Ishikawa (cell line): Measurements from ENCODE around the gene PCSK7.

Experiments
- CEBPB ChIP-seq: IDR thresholded peaks from 2 replicates; pipeline ENCODE4 v1.6.1; 2012
- CREB1 ChIP-seq: IDR thresholded peaks from 2 replicates; pipeline ENCODE4 v1.6.1; 2012; ENCODE audit warnings: low read depth
- EGR1 ChIP-seq: IDR thresholded peaks from 2 replicates; pipeline ENCODE4 v1.6.1; 2012
- EP300 ChIP-seq: IDR thresholded peaks from 2 replicates; pipeline ENCODE4 v1.6.1; 2012; ENCODE audit warnings: borderline replicate concordance
- FOXM1 ChIP-seq: IDR thresholded peaks from 2 replicates; pipeline ENCODE4 v1.6.1; 2012; ENCODE audit warnings: low read depth, borderline replicate concordance
- MAX ChIP-seq: IDR thresholded peaks from 2 replicates; pipeline ENCODE4 v1.6.1; 2012
- NFIC ChIP-seq: IDR thresholded peaks from 2 replicates; pipeline ENCODE4 v1.6.1; 2012
- RAD21 ChIP-seq: IDR thresholded peaks from 2 replicates; pipeline ENCODE4 v1.6.1; 2012; ENCODE audit warnings: low read depth
- TAF1 ChIP-seq: IDR thresholded peaks from 2 replicates; pipeline ENCODE4 v1.6.1; 2012; ENCODE audit warnings: low read depth, mild to moderate bottlenecking
- TCF12 ChIP-seq: IDR thresholded peaks from 2 replicates; pipeline ENCODE4 v1.6.1; 2012; ENCODE audit warnings: low read depth
- TEAD4 ChIP-seq: IDR thresholded peaks from 2 replicates; pipeline ENCODE4 v1.6.1; 2012
- YY1 ChIP-seq: IDR thresholded peaks from 2 replicates; pipeline ENCODE4 v1.6.1; 2012; ENCODE audit warnings: low read depth
- ZBTB7A ChIP-seq: IDR thresholded peaks from 2 replicates; pipeline ENCODE4 v1.6.1; 2012; ENCODE audit warnings: low read depth
- TF ChIP-seq, protein P1 (sequence below): IDR thresholded peaks from 2 replicates; pipeline ENCODE4 v1.6.1; 2012; ENCODE audit warnings: low read depth, mild to moderate bottlenecking
- TF ChIP-seq, protein P2 (sequence below): IDR thresholded peaks from 2 replicates; pipeline ENCODE4 v1.6.1; 2012

Gene PCSK7

GRCh38 chr11:117259417-117259816, 27.5 kb upstream of the PCSK7 start:
- TF ChIP-seq NFIC: no peak
- TF ChIP-seq TAF1: no peak
- TF ChIP-seq TEAD4: no peak
- TF ChIP-seq EP300: no peak
- TF ChIP-seq FOXM1: no peak
- TF ChIP-seq CEBPB: no peak
- TF ChIP-seq, protein P1, sequence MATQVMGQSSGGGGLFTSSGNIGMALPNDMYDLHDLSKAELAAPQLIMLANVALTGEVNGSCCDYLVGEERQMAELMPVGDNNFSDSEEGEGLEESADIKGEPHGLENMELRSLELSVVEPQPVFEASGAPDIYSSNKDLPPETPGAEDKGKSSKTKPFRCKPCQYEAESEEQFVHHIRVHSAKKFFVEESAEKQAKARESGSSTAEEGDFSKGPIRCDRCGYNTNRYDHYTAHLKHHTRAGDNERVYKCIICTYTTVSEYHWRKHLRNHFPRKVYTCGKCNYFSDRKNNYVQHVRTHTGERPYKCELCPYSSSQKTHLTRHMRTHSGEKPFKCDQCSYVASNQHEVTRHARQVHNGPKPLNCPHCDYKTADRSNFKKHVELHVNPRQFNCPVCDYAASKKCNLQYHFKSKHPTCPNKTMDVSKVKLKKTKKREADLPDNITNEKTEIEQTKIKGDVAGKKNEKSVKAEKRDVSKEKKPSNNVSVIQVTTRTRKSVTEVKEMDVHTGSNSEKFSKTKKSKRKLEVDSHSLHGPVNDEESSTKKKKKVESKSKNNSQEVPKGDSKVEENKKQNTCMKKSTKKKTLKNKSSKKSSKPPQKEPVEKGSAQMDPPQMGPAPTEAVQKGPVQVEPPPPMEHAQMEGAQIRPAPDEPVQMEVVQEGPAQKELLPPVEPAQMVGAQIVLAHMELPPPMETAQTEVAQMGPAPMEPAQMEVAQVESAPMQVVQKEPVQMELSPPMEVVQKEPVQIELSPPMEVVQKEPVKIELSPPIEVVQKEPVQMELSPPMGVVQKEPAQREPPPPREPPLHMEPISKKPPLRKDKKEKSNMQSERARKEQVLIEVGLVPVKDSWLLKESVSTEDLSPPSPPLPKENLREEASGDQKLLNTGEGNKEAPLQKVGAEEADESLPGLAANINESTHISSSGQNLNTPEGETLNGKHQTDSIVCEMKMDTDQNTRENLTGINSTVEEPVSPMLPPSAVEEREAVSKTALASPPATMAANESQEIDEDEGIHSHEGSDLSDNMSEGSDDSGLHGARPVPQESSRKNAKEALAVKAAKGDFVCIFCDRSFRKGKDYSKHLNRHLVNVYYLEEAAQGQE: no peak
- TF ChIP-seq MAX: no peak
- no peak for TF ChIP-seq RAD21
- TF ChIP-seq, protein P2, sequence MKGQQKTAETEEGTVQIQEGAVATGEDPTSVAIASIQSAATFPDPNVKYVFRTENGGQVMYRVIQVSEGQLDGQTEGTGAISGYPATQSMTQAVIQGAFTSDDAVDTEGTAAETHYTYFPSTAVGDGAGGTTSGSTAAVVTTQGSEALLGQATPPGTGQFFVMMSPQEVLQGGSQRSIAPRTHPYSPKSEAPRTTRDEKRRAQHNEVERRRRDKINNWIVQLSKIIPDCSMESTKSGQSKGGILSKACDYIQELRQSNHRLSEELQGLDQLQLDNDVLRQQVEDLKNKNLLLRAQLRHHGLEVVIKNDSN: no peak
- no peak for TF ChIP-seq CREB1
- no peak for TF ChIP-seq YY1
- no peak for TF ChIP-seq EGR1
- no peak for TF ChIP-seq ZBTB7A
- no peak for TF ChIP-seq TCF12

DNA sequence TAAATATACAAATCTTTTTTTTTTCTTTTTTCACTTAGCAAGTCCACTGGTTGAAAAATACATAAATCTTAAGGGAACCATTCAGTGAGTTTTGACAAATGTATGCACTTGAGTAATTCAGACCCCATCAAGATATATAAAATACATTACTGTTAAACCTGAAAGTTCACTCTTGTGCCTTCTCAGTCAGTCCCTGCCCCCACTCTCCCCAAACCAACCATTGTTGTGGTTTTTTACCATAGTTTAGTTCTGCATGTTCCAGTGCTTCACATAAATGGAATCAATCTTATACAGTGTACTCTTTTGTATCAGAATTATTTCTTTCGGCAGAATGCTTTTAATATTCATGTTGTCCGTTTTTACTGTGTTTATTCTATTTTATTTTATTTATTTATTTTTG, 26.7 kb upstream of the PCSK7 start:
- TF ChIP-seq, protein P1: no peak
- TF ChIP-seq TAF1: no peak
- no peak for TF ChIP-seq TEAD4
- TF ChIP-seq YY1: no peak
- TF ChIP-seq, protein P2: no peak
- TF ChIP-seq EP300: no peak
- TF ChIP-seq TCF12: no peak
- no peak for TF ChIP-seq RAD21
- no peak for TF ChIP-seq FOXM1
- no peak for TF ChIP-seq ZBTB7A
- no peak for TF ChIP-seq CREB1

DNA sequence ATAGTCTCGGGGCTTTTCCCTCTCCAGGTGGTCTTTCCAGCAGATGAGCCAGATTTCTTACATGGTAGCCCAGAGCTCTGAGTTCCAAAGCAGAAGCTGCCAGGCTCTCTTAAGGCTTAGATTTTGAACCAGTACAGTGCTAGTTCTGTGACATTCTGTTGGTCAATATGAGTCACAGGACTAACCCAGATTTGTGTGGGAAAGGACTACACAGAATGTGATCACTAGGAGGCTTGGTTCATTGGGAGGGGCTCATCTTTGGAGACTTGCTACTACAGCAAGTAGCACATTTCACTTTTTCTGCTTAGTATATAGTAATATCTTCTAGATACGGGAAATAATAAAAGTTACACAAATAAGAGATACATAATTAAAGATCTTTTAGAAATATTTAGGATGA, 24.7 kb upstream of the PCSK7 start:
- TF ChIP-seq ZBTB7A (no peak), TAF1 (no peak), YY1 (no peak), TCF12 (no peak), RAD21 (no peak), MAX (no peak), EP300 (no peak), TEAD4 (no peak), CREB1 (no peak), CEBPB (no peak), NFIC (no peak), FOXM1 (no peak), EGR1 (no peak)
- TF ChIP-seq, protein P2: no peak
- TF ChIP-seq, protein P1: no peak

- no peak for TF ChIP-seq EGR1
- TF ChIP-seq CEBPB: no peak
- TF ChIP-seq TAF1: no peak
- TF ChIP-seq, protein P1: no peak
- TF ChIP-seq NFIC: no peak
- TF ChIP-seq TEAD4: no peak
- TF ChIP-seq, protein P2: no peak
- TF ChIP-seq MAX: no peak
- TF ChIP-seq CREB1: no peak
- no peak for TF ChIP-seq TCF12
- no peak for TF ChIP-seq YY1
- no peak for TF ChIP-seq FOXM1
- no peak for TF ChIP-seq RAD21
- TF ChIP-seq ZBTB7A: no peak
- no peak for TF ChIP-seq EP300
Observed at GRCh38 chr11:117255966-117256365, 24.1 kb upstream of the PCSK7 start.
